Astrocyte of the spinal cord (primary cell): ENCODE measurements around the gene POLR3B.

ENCODE experiments used
- DNase-seq: peaks from one replicate; pipeline ENCODE4 v3.0.0; 2011; ENCODE audit warnings: low read depth, low spot score
- H3K4me3 ChIP-seq: 2 replicates; pipeline ENCODE4 v1.5.1; 2011; ENCODE audit warnings: low read depth, mild to moderate bottlenecking, low read length, moderate library complexity
- CTCF ChIP-seq: IDR thresholded peaks from 2 replicates; pipeline ENCODE4 v1.5.1; 2012; ENCODE audit warnings: low read depth, mild to moderate bottlenecking, low read length, inconsistent platforms
- in situ Hi-C: cut with HindIII; loops from 2 replicates; pipeline ENCODE4 v1.10.0; 2017; ENCODE audit warnings: low sequenced_read_pairs

The POLR3B gene

GRCh38 chr12:106358396-106359241 lies 1.1 kb downstream of the POLR3B start:
- DNase-seq: no peak
- in situ Hi-C loops: no loop called here
- no peak for TF ChIP-seq CTCF
- peak overlapping the region; percentile 59 for H3K4me3 ChIP-seq

GRCh38 chr12:106359646-106360399 lies 2.3 kb downstream of the POLR3B start:
- H3K4me3 ChIP-seq: no peak overlapping the region
- in situ Hi-C loops: no loop called here
- no peak for TF ChIP-seq CTCF
- DNase-seq: no peak

DNA sequence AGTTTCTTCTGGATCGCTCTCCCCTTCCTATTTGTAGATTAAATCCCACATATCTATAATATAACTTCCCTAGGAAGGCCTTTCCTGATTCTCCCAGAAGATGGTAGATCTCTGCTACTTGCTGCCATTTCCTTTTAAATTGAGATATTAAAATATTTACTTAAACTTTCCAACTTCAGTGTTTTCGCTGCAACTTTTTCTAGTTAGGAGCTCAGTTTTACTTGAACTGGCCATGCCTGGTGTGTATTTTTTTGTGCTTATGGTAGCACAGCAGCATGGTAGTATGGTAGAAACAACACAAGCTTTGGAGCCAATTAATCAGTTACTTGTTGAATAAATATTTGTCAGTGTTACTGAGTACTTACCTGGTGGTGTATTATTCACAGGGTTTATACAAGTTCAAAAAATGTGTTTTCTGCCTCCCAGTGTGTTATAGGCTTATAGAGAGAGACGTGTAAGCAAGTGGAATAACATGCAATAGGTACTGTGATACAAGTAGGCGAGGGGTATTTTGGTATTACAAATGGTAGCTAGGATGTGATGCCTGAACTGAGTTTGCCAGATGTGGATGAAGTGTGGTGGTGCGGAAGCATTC lies 2.9 kb downstream of the POLR3B start:
- in situ Hi-C loops: no loop called here
- no peak for TF ChIP-seq CTCF
- DNase-seq: no peak
- no peak overlapping the region for H3K4me3 ChIP-seq

DNA sequence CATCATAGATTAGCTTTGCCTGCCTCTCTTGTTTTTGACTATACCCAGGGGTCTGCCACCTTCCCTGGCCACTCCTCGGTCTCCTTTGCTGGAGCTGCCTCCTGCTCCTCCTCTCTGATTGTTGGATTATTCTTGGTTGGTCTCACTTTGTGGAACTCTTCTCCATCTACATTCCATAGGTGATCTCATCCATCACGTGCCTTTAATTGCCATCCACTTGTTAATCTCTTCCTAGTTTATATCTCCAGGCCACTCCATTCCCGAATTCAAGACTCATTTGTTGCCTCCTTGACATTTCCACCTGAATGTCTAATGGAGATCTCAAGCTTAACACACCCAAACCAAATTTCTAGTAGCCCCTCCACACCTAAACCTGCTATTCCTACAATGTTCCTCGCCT lies 5.4 kb downstream of the POLR3B start:
- DNase-seq: no peak
- in situ Hi-C loops: no loop called here

DNA sequence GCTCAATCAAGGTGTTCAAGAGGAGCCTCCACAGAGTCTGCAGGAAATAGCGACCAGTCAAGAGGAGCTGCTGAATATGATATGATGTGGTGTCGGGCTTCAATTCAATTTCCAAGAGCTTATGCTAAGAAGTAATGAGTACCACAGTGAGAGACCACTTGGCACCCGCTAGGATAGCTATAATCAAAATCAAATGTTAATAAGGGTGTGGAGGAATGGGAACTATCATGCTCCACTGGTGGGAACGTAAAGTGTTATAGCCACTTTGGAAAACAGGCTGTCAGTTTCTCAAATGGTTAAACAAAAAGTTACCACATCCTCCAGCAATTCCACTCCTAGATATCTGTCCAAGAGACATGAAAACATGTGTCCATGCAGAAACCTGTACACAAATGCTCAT lies 6.7 kb downstream of the POLR3B start:
- in situ Hi-C loops: no loop called here

More for the DNA sequence above, 5.4 kb downstream of the POLR3B start:
- no peak overlapping the region for H3K4me3 ChIP-seq
- TF ChIP-seq CTCF: no peak

More for the DNA sequence above, 6.7 kb downstream of the POLR3B start:
- no peak for DNase-seq
- H3K4me3 ChIP-seq: no peak overlapping the region
- no peak for TF ChIP-seq CTCF
